ENCODE measurements around the gene DNTTIP2. TPM values are rescaled to one million over a fixed set of nuclear protein-coding genes. Genes with fewer than 3 reads are reported as not detected.

The DNTTIP2 gene
- 34.2 and 59.6 TPM in 2 replicates for total RNA-seq

GRCh38 chr1:93878889-93879586, at the start of gene DNTTIP2:
Gene DNTTIP2, minus strand, starts transcription at chr1:93879206. Its CDS starts 58 bp downstream, at chr1:93879148.

GRCh38 chr1:93909146-93910050, 30.4 kb upstream of the DNTTIP2 start, which contains the start of gene GCLM:
Gene GCLM, minus strand, starts transcription at chr1:93909430. Its CDS starts 267 bp downstream, at chr1:93909163.

Other genes with a start within 250 kb of the DNTTIP2 start
- 58.1 and 97.4 TPM in 2 replicates for gene BCAR3, start 197.4 kb downstream of the DNTTIP2 start, total RNA-seq
- gene GCLM, start 30.2 kb upstream of the DNTTIP2 start, total RNA-seq, result 8.2 and 38.6 TPM in 2 replicates
- under 0.01 and 1.1 TPM in 2 replicates for gene ABCA4, start 241.9 kb upstream of the DNTTIP2 start, total RNA-seq

All from nasal cavity respiratory epithelium epithelial cell of viscerocranial mucosa (primary cell).